ENCODE data around the gene DLGAP4.

DLGAP4 gene

GRCh38 chr20:36353740-36354139 lies 47.6 kb downstream of the DLGAP4 start:
- DNase-seq (ENCODE audit: low spot score) = no peak

- no peak for DNase-seq (ENCODE audit: low spot score)
Observed at GRCh38 chr20:36355469-36356171, 49.5 kb downstream of the DLGAP4 start.

DNA sequence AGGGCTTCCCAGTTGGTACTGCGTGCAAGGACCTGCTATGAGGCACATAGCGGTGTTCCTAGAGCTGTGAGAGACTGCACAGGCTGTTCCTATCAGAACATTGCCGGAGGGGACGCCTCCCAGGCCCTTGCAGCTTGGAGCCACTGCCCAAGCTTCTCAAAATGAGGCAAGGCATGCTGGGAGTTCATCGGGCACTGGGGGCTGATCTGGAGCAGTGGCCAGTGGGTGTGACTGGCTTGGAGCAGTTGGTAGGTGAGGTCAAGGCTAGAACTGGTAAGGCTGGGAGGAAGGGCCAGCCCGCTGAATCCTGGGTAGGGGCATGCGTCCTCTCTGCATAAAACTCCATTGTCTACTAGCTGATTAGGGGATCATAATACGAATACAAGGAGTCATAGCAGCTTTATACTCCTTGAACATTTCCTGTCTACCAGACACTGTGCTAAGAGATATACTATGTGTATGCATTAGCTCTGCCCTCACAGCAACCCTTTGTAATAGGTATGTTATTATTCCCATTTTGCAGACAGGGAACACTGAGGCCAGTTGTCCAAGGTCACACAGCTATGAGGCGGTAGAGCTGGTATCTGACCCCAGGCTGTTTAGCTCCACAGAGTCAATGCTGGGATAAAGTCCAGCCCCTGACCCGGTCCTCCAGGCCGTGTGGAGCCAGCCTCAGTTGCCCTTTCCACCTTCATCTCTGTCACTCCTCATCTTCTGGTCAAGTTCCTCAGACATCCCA lies 53.7 kb downstream of the DLGAP4 start:
- DNase-seq (ENCODE audit: low spot score) = no peak

DNA sequence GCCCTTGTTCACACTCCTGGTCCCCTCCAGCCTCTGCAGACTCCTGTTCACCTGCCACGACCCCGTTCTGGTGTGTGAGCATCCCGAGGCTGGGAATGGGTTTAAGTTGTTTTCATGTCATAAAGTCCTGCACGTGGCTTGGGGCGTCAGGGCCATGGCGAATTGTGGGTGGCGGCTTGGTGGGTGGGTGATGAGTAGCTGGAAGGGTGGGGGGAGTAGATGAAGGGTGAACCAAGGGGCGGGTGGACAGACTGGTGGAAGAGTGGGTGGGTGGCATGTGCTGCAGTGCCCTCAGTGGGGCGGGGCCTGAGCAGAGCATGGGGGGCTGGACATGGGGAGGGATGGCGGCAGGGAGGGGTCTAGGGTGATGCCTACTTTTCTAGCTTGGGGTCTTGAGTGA lies 54.3 kb downstream of the DLGAP4 start:
- DNase-seq (ENCODE audit: low spot score) = no peak

DNA sequence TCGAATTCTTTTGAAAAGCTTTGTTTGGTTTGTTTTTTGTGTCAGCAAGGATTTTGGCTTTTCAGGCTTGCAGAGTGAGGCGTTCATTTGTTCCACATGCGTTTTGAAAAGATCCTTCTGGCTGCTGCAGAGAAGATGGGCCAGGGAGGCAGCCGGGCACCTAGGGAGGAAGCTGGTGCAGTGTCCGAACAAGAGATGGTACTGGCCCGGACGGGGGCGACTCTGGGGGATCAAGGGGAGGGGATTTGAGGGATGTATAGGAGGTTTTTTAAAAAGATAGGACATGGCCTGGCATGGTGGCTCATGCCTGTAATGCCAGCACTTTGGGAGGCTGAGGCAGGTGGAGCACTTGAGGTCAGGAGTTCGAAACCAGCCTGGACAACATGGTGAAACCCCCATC lies 55.3 kb downstream of the DLGAP4 start:
- DNase-seq (ENCODE audit: low spot score) = no peak

- DNase-seq (ENCODE audit: low spot score) = no peak
Observed at GRCh38 chr20:36362261-36362660, 56.1 kb downstream of the DLGAP4 start.

- no peak for DNase-seq (ENCODE audit: low spot score)
Observed at GRCh38 chr20:36362978-36363713, 57.0 kb downstream of the DLGAP4 start.

GRCh38 chr20:36364506-36364905 lies 58.4 kb downstream of the DLGAP4 start:
- DNase-seq (ENCODE audit: low spot score) = no peak

- DNase-seq (ENCODE audit: low spot score) = peak; percentile 43
Observed at GRCh38 chr20:36366623-36367369, 60.7 kb downstream of the DLGAP4 start.

DNA sequence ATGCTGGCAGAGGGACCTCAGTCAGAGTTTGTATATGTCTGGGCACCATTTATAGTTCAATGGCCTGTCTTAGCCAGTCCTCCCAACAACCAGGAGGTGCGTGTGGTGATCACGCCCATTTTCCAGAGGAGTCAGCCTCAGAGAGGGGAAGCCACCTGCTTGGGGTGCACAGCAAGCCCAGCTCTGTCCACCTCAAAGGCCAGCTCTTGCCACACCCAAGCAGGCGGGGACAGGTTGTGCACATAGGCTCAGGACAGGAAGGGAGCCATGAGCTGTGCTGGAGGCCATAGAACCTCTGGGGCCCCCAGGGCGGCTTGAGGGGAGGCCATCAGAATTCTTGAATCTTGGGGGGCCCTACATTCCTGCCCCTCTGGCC lies 61.2 kb downstream of the DLGAP4 start:
- no peak for DNase-seq (ENCODE audit: low spot score)

DNA sequence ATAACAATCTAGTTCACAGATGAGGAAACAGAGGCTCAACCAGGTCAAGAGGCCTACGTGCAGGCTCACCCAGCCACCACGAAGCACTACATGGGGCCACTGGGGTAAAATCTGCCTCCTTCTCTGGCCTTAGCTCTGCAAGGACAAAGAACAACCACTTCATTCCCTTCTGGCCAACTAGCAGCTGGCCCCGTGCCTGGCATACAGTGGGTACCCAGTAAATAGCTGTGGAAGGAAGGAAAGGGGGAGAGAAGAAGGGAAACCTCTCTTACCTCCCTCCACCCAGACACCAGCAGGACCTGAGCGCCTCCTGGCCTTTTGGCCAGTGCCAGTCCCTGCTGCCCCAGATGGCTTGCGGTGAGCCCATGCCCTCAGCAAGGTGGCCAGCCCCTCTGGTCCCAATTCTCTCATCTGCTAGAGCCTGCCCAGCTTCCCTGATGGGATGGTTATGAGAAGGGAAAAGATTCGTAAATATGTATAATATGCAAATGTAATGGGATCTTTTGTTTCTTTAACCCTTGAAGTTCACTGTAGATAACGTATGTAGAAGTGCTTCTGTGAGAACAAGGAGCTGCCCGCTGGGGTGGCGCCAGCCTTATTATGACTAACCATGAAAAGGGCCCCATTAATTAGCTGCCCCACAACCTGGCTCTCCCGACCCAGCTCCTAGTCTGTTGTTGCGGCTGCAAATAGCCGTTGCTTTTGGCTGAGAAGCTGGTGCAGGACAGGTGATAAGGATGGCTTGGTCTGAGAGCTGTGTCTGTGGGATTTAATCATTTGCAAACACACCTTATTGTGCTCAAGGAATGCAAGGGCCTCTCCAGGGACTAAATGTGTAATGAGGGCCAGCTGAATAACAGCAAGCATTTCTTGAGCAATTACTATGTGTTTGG lies 62.0 kb downstream of the DLGAP4 start:
- DNase-seq (ENCODE audit: low spot score) = peak; percentile 31

DNA sequence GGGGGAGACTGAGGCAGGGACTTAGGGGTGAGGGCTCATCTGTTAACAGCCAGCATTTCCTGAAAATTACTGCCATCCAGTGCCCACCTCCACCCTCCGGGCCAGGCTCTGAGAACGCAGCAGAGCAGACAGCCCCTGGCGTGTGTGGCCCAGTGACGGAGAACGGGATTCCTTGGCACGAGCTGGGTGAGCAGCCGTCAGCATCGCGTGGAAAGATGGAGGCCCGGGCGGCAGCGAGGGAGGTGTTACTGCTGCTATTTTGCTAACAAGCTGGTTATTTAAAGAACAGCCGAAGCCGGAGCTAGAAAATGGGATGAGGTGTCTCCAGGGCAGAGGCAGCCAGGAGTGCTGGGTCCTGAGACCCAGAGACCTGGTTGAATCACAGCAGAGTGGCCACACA lies 62.7 kb downstream of the DLGAP4 start:
- DNase-seq (ENCODE audit: low spot score) = no peak

GRCh38 chr20:36369739-36370138 lies 63.6 kb downstream of the DLGAP4 start:
- DNase-seq (ENCODE audit: low spot score) = no peak

DNA sequence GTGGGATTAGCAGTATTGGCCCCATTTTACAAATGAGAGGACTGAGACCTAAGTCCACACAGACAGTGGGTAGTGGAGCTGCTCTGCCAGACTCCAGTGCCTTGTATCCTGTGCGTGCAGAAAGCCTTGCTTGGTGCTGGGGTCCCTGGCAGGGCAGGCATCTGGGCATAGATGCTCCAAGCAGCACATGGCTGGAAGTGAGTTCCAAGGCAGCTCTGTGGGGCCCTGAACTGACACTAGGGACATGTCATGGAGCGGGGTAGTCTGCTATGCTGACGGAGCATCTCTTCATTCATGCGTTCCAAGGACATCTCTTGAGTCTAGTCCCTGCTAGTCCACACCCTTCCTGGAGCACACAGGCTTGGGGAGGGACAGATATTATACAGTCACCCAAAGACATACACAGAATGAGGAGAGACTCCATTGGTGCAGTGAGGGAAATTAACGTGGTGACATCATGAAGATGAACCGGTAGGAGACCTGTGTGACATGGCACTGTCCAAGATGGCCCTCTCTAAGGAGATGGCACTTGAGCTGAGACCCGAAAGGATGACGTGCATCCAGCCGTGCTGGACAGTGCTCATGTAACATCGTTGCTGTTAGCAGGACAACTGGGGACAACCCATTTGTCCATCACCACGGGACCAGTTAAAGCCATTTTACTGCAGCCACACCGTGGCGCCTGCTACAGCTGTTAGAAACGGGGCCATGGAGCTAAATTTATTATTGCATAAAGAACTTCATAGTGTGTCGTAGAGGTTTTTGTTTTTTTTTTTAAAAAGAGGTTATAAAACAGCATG lies 65.1 kb downstream of the DLGAP4 start:
- no peak for DNase-seq (ENCODE audit: low spot score)

DNA sequence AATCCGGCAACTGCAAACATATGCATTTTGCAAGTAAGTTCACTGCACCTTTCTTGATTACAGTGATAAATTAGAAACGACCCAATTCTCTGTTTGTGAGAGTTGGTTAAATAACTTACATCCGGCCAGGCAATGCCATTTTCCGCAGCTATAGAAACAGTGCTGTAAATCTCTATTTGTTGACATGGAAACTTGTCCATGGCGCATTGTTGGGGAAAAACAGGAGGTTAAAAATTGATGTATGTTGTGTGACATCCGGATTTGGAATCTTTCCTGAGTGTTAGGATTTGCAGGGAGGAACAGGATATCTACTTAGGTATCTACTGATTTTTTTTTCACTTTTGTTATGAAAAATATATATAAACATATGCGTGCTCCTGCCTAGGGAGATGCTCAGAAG lies 66.5 kb downstream of the DLGAP4 start:
- no peak for DNase-seq (ENCODE audit: low spot score)

- no peak for DNase-seq (ENCODE audit: low spot score)
Observed at GRCh38 chr20:36373089-36373488, 67.0 kb downstream of the DLGAP4 start.

- no peak for DNase-seq (ENCODE audit: low spot score)
Observed at GRCh38 chr20:36374995-36375394, 68.9 kb downstream of the DLGAP4 start.

DNA sequence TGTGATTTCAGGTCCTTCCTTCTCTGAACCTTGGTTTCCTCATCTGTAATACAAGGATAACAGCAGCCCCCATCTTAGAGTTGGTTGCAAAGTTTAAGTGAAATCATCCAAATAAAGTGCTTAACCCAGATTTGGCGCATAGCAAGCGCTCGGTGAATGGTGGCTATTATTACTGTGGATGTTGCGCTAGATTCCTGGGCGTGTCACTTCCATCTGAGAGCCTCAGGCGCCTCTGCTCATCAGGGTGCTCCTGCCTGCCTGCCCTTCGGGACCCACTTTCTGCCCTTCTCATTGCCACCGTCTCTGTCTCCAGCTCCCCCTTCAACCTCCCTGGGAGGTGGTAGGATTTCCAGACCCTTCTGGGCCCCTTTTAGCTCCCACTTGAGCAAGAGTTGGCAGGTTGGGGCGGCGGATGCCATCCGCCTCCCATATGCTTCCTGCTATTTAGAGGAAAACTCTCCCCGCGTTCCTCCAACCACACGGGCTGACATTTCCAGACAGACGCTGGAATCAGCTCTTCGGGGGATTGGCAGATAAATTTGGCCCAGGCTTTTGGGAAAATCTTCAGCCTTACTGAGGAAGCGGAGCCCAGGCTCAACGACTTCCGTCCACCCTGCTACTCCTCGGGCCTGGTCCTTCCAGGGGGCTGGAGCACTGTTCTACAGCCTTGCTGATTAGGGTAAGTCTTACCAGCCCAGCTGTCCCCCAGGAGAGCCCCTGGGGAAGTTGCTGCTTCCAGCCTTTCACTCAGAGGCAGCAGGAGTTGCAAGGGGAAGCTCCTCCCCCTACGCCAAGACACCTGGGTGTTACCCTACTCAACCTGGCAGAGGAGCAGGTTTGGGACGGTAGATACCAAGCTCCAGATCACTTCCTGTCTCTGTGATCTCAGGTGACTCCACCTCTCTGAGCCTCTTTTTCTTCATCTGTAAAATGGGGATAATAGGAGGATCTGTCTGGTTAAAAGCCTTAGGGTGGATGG lies 71.5 kb downstream of the DLGAP4 start:
- DNase-seq (ENCODE audit: low spot score) = no peak

- DNase-seq (ENCODE audit: low spot score) = no peak
Observed at GRCh38 chr20:36378686-36379085, 72.5 kb downstream of the DLGAP4 start.
